GM23248 (cell line): ENCODE data around the gene TPM2.

Source experiments
- EZH2 ChIP-seq: fragments of 200-600 bp; sonication (generic); IDR thresholded peaks from 2 replicates; pipeline ENCODE4 v1.6.1; 2018; ENCODE audit warnings: antibody characterized with exemption, mild to moderate bottlenecking; ENCODE audit not compliant: insufficient read depth, poor library complexity, severe bottlenecking
- EZH2phosphoT487 ChIP-seq: fragments of 200-600 bp; sonication (generic); IDR thresholded peaks from 2 replicates; pipeline ENCODE4 v1.6.1; 2018; ENCODE audit warnings: antibody characterized with exemption, moderate library complexity, mild to moderate bottlenecking, low read depth; ENCODE audit not compliant: insufficient read depth

DNA sequence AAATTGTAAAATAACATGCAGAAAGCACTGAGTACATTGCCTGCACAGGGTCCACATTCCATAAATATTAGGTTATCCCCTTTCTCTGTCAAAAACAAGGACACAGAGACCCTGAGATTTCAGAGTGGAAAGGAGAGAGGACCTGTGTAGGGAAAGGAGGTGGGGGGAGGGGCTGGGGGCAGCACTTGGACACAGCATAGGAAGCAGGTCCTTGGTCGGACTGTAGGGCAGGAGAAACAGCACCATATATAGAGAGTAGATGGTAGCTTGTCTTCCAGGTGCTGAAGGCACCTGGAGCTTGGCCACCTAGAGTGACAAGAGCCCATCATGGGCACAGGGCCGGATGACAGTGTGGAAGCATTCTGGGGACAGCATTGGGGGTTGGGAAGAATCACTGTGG, 2.4 kb downstream of the TPM2 start:
- no peak for TF ChIP-seq EZH2
- TF ChIP-seq EZH2phosphoT487, result no peak
